HepG2 (cell line): Measurements from ENCODE around the gene DOK1. TPM values are rescaled to one million over a fixed set of nuclear protein-coding genes. Genes with fewer than 3 reads are reported as not detected.
A peak's percentile ranks its signal among the peaks of the same experiment; 100 is the strongest.

Experiments
- ATF1 ChIP-seq: IDR thresholded peaks from 2 replicates; pipeline ENCODE4 v1.6.1; 2016; ENCODE audit warnings: mild to moderate bottlenecking, control low read depth
- CCDC6 ChIP-seq: sonication (generic); formaldehyde crosslinking; IDR thresholded peaks from 2 replicates; pipeline ENCODE4 v1.8.1; 2022; ENCODE audit warnings: mild to moderate bottlenecking, missing genetic modification reagents, moderate library complexity
- FOXK2 ChIP-seq: fragments of 450-650 bp; IDR thresholded peaks from 2 replicates; pipeline ENCODE4 v1.6.1; 2016
- HOXA5 ChIP-seq: sonication (generic); formaldehyde crosslinking; IDR thresholded peaks from 2 replicates; pipeline ENCODE4 v1.4.0; 2020; ENCODE audit warnings: missing genetic modification reagents
- KLF13 ChIP-seq: sonication (generic); formaldehyde crosslinking; IDR thresholded peaks from 2 replicates; pipeline ENCODE4 v1.4.0; 2020; ENCODE audit warnings: mild to moderate bottlenecking, missing genetic modification reagents
- NCOR1 ChIP-seq: fragments of 200-600 bp; sonication (generic); IDR thresholded peaks from 2 replicates; pipeline ENCODE4 v1.7.0; 2017; ENCODE audit warnings: antibody characterized with exemption, low read length, borderline replicate concordance
- PAF1 ChIP-seq: IDR thresholded peaks from 2 replicates; pipeline ENCODE4 v1.6.1; 2016; ENCODE audit warnings: missing genetic modification reagents, missing compliant biosample characterization
- PAWR ChIP-seq: sonication (generic); formaldehyde crosslinking; IDR thresholded peaks from 2 replicates; pipeline ENCODE4 v1.4.0; 2020; ENCODE audit warnings: missing genetic modification reagents, mild to moderate bottlenecking, borderline replicate concordance
- SETDB1 ChIP-seq: sonication (generic); formaldehyde crosslinking; IDR thresholded peaks from 2 replicates; pipeline ENCODE4 v1.5.1; 2020; ENCODE audit warnings: missing genetic modification reagents, mild to moderate bottlenecking, borderline replicate concordance
- ZNF101 ChIP-seq: sonication (generic); formaldehyde crosslinking; IDR thresholded peaks from 2 replicates; pipeline ENCODE4 v1.4.0; 2020; ENCODE audit warnings: mild to moderate bottlenecking, low read depth, missing genetic modification reagents, borderline replicate concordance
- ZNF121 ChIP-seq: sonication (generic); formaldehyde crosslinking; IDR thresholded peaks from 2 replicates; pipeline ENCODE4 v1.5.0; 2020; ENCODE audit warnings: mild to moderate bottlenecking, missing genetic modification reagents
- ZNF232 ChIP-seq: sonication (generic); formaldehyde crosslinking; IDR thresholded peaks from 2 replicates; pipeline ENCODE4 v1.4.0; 2020; ENCODE audit warnings: missing genetic modification reagents, borderline replicate concordance
- ZNF407 ChIP-seq: sonication (generic); formaldehyde crosslinking; IDR thresholded peaks from one replicate; pipeline ENCODE4 v1.5.1; 2020; ENCODE audit warnings: mild to moderate bottlenecking, missing genetic modification reagents; ENCODE audit errors: not compliant biosample characterization
- ZNF546 ChIP-seq: sonication (generic); formaldehyde crosslinking; conservative IDR thresholded peaks from 2 replicates; pipeline ENCODE4 v1.8.1; 2023; ENCODE audit warnings: mild to moderate bottlenecking, missing genetic modification reagents
- ZNF609 ChIP-seq: sonication (generic); formaldehyde crosslinking; IDR thresholded peaks from 2 replicates; pipeline ENCODE4 v1.4.0; 2020; ENCODE audit warnings: mild to moderate bottlenecking, missing genetic modification reagents, borderline replicate concordance
- ZSCAN22 ChIP-seq: sonication (generic); formaldehyde crosslinking; IDR thresholded peaks from 2 replicates; pipeline ENCODE4 v1.4.0; 2020; ENCODE audit warnings: mild to moderate bottlenecking, missing genetic modification reagents
- polyA plus RNA-seq, 8 experiments: library from polyadenylated mRNA; depleted of rRNA in 3 of 8; stranded (reverse) in 7 of 8; unstranded in 1 of 8; fragments of >200 nt; fragmentation: Illumina TruSeq in 4 of 8; extraction: Trizol in 4 of 8; gene quantifications; 2 replicates each; pipeline versions ENCODE4 v1.2.1 to v1.2.3, GENCODE V29; 2011 to 2016; ENCODE audit warnings: low read depth in 4 of 8, missing spikeins in 1 of 8, mixed read lengths in 1 of 8; ENCODE audit not compliant: insufficient read depth in 1 of 8
- total RNA-seq, 5 experiments: library from RNA; depleted of rRNA; stranded (reverse); fragments of >200 nt; fragmentation: Illumina TruSeq; extraction: Trizol; gene quantifications; 2 replicates each; pipeline ENCODE4 v1.2.3, GENCODE V29; 2016; ENCODE audit warnings: low read depth in 1 of 5

DOK1 gene
- total and polyA plus RNA-seq, 2 of the 13 experiments (the other 11 are each of a cell fraction or from before 2014, with no cell fraction given): 0.53 to 0.74 TPM

- TF ChIP-seq ZNF407 (CRISPR knock-in tag) (peak; percentile 44), PAWR (CRISPR knock-in tag) (no peak), ZNF546 (CRISPR knock-in tag) (peak; percentile 69; the same call in 1 of the 2 replicates), PAF1 (CRISPR knock-in tag) (no peak), ZNF232 (CRISPR knock-in tag) (no peak), FOXK2 (no peak), ZNF121 (CRISPR knock-in tag) (peak; percentile 33; the same call in 1 of the 2 replicates), ZNF101 (CRISPR knock-in tag) (peak; percentile 91; the same call in 1 of the 2 replicates), ZSCAN22 (CRISPR knock-in tag) (no peak), NCOR1 (peak; percentile 61; the same call in 1 of the 2 replicates), HOXA5 (CRISPR knock-in tag) (peak; percentile 84), ATF1 (CRISPR knock-in tag) (peak; percentile 80; the same call in 1 of the 2 replicates), ZNF609 (CRISPR knock-in tag) (peak; percentile 27; the same call in 1 of the 2 replicates), KLF13 (CRISPR knock-in tag) (no peak), SETDB1 (CRISPR knock-in tag) (no peak), CCDC6 (CRISPR knock-in tag) (peak; percentile 58; the same call in 1 of the 2 replicates)
Observed at GRCh38 chr2:74529357-74530238, 24.9 kb upstream of the DOK1 start, which contains the start of the genes AUP1 and HTRA2 (continued).
